ENCODE data around the gene SNCB. TPM values are rescaled to one million over a fixed set of nuclear protein-coding genes. Genes with fewer than 3 reads are reported as not detected.

Gene SNCB
- total RNA-seq, 2 donors from 2014 or later, result 0.22 to 1.8 TPM

DNA sequence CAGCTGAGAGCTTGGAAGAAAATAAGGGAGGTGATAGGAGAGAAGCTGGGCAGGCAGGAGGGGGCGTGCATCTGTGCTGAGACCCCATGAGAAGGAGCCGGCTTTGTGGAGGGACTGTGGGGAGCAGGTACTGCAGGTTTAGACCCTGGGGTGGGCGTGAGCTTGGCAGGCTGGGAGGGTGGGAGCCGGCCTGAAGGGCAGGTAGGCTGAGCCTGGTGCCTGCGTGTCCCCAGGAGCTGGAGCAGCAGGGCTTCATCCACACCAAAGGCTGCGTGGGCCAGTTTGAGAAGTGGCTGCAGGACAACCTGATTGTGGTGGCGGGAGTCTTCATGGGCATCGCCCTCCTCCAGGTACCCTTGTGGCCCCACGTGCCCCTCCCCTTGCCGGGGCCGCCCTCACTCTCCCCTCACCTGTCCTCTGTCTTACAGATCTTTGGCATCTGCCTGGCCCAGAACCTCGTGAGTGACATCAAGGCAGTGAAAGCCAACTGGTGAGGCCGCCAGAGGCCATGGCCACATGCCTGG is 26.2 kb upstream of the SNCB start:
- Histone ChIP-seq H3K9me3 (ENCODE audit: control insufficient read depth, low read length) (no peaks in the 10 kb centered on the region), H3K27ac (ENCODE audit: low read depth, low read length) (no peak overlapping the region), H3K36me3 (ENCODE audit: control insufficient read depth, insufficient read depth, low read length) (peaks cover 12% of the 10 kb centered on the region), H3K9ac (ENCODE audit: extremely low read depth, low read length, poor library complexity, severe bottlenecking) (no peak overlapping the region), H3K27me3 (ENCODE audit: control insufficient read depth, insufficient read depth, low read length, poor library complexity, severe bottlenecking) (no peaks in the 10 kb centered on the region), H3K4me1 (ENCODE audit: control insufficient read depth, insufficient read depth, low read length) (no peaks in the 10 kb centered on the region), H3K4me3 (ENCODE audit: low read length) (no peak overlapping the region)
- WGBS, 2 experiments (ENCODE audit: insufficient coverage in 1 of 2, insufficient read length in 1 of 2), result 89 to 97% methylated on average over 10 to 13 of the region's 13 CpGs
- no peaks in the 10 kb centered on the region for H3K27me3 Mint-ChIP-seq (ENCODE audit: insufficient read depth)
- no peak for TF ChIP-seq CTCF (conservative IDR thresholded peaks at IDR 0.05)
- no peak for DNase-seq
- H3K4me1 Mint-ChIP-seq, result no peaks in the 10 kb centered on the region
- no peak overlapping the region for H3K4me3 Mint-ChIP-seq
- H3K9me3 Mint-ChIP-seq, result no peaks in the 10 kb centered on the region
- peaks cover 24% of the 10 kb centered on the region for H3K36me3 Mint-ChIP-seq (ENCODE audit: low read depth)
- no peak overlapping the region for H3K27ac Mint-ChIP-seq

- H3K27ac Mint-ChIP-seq, result no peak overlapping the region
- Histone ChIP-seq H3K27me3 (ENCODE audit: control insufficient read depth, insufficient read depth, low read length, poor library complexity, severe bottlenecking) (no peaks in the 10 kb centered on the region), H3K27ac (ENCODE audit: low read depth, low read length) (no peak overlapping the region), H3K4me3 (ENCODE audit: low read length) (no peak overlapping the region), H3K4me1 (ENCODE audit: control insufficient read depth, insufficient read depth, low read length) (no peaks in the 10 kb centered on the region), H3K9ac (ENCODE audit: extremely low read depth, low read length, poor library complexity, severe bottlenecking) (no peak overlapping the region), H3K9me3 (ENCODE audit: control insufficient read depth, low read length) (no peaks in the 10 kb centered on the region), H3K36me3 (ENCODE audit: control insufficient read depth, insufficient read depth, low read length) (peaks cover 12% of the 10 kb centered on the region)
- no peak for DNase-seq
- no peaks in the 10 kb centered on the region for H3K9me3 Mint-ChIP-seq
- no peak overlapping the region for H3K4me3 Mint-ChIP-seq
- 87 to 88% methylated on average over 6 to 14 of the region's 14 CpGs for WGBS, 2 experiments (ENCODE audit: insufficient coverage in 1 of 2, insufficient read length in 1 of 2)
- peaks cover 25% of the 10 kb centered on the region for H3K36me3 Mint-ChIP-seq (ENCODE audit: low read depth)
- peaks cover 6% of the 10 kb centered on the region for H3K4me1 Mint-ChIP-seq
- no peak for TF ChIP-seq CTCF (conservative IDR thresholded peaks at IDR 0.05)
- H3K27me3 Mint-ChIP-seq (ENCODE audit: insufficient read depth), result no peaks in the 10 kb centered on the region
Observed at GRCh38 chr5:176654856-176655255, 24.5 kb upstream of the SNCB start.

DNA sequence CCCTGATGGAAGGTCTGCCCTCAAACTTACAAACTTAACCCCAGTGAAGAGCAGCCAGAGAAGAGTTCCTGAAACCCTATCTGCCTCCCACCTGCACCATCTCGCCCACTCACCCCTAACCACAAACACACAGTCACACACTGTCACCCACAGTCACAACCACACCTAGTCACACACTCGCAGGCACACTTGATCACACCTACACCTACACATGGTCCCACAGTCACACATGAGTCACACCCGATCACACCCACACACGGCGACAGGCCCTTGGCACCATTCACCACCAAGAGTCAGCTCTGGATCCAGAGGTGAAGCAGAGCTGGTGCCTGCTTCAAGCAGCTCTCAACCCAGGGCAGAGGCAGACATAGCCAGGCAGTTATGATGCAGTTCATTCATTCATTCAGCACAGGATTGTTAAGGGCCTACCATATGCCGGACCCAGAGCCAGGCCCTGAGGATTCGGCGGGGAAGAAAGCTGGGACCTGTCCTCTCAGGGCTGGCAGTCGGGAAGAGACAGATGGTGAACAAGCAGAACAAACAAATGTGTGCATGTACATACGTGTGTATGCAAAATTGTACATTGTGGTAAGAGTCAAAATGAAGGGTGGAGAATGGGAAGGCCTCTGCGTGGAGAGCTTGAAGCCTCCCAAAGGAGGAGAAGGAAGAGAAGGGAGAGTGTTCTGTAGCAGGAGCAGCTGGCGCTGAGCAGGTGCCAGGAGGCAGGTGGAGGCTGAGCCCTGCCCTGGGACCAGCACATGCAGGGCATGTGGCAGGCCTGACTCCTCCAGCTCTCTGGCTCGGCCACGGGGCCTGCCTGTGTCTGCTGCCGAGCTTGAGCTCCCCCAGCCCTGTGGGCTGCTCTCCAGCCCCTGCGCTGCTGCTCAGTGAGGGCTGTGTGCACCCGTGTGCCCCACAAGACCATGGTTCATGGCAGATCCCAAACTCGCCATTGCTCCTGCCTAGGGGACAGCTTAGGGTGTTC is 23.4 kb upstream of the SNCB start:
- Histone ChIP-seq H3K9ac (ENCODE audit: extremely low read depth, low read length, poor library complexity, severe bottlenecking) (no peak overlapping the region), H3K4me1 (ENCODE audit: control insufficient read depth, insufficient read depth, low read length) (no peaks in the 10 kb centered on the region), H3K4me3 (ENCODE audit: low read length) (no peak overlapping the region), H3K9me3 (ENCODE audit: control insufficient read depth, low read length) (no peaks in the 10 kb centered on the region), H3K27ac (ENCODE audit: low read depth, low read length) (no peak overlapping the region), H3K36me3 (ENCODE audit: control insufficient read depth, insufficient read depth, low read length) (peaks cover 12% of the 10 kb centered on the region), H3K27me3 (ENCODE audit: control insufficient read depth, insufficient read depth, low read length, poor library complexity, severe bottlenecking) (no peaks in the 10 kb centered on the region)
- Mint-ChIP-seq H3K4me3 (no peak overlapping the region), H3K27ac (no peak overlapping the region), H3K9me3 (no peaks in the 10 kb centered on the region), H3K27me3 (ENCODE audit: insufficient read depth) (no peaks in the 10 kb centered on the region), H3K36me3 (ENCODE audit: low read depth) (peaks cover 25% of the 10 kb centered on the region), H3K4me1 (peaks cover 11% of the 10 kb centered on the region)
- WGBS, 2 experiments (ENCODE audit: insufficient coverage in 1 of 2, insufficient read length in 1 of 2), result 92% methylated on average over 10 to 18 of the region's 18 CpGs
- TF ChIP-seq CTCF (conservative IDR thresholded peaks at IDR 0.05), result no peak
- no peak for DNase-seq
